GM19468 (cell line): ENCODE results near the gene CACNA2D2.

Source experiments
- ATAC-seq: cut with Tn5 transposase; IDR thresholded peaks from one replicate; pipeline ENCODE4 v1.9.1; 2021; ENCODE audit warnings: mild to moderate bottlenecking, moderate library complexity, moderate number of reproducible peaks; ENCODE audit not compliant: unreplicated experiment; ENCODE audit errors: extremely low read depth

Gene CACNA2D2

GRCh38 chr3:50354186-50354764 lies 149.2 kb downstream of the CACNA2D2 start:
- no peak for ATAC-seq

GRCh38 chr3:50353245-50354004 lies 150.0 kb downstream of the CACNA2D2 start:
- no peak for ATAC-seq

- no peak for ATAC-seq
These were observed 150.7 kb downstream of the CACNA2D2 start for GRCh38 chr3:50352781-50353180.

GRCh38 chr3:50351323-50351697 lies 152.1 kb downstream of the CACNA2D2 start:
- no peak for ATAC-seq

GRCh38 chr3:50350527-50351322 lies 152.7 kb downstream of the CACNA2D2 start, which contains the start of the genes CYB561D2 and NPRL2:
Gene CYB561D2 (plus strand): TSS chr3:50350862. CDS start chr3:50351434, 572 bp downstream.
Gene NPRL2 (minus strand): TSS chr3:50350775. CDS start chr3:50350652, 123 bp downstream.
- ATAC-seq: peak; percentile 78

GRCh38 chr3:50350213-50350526 lies 153.3 kb downstream of the CACNA2D2 start:
- ATAC-seq: peak; percentile 3

- ATAC-seq: no peak
These were observed 156.1 kb downstream of the CACNA2D2 start for GRCh38 chr3:50347187-50347813.

GRCh38 chr3:50345586-50346234 lies 157.7 kb downstream of the CACNA2D2 start, which contains the start of gene ZMYND10:
Gene ZMYND10 (minus strand): TSS chr3:50345732. CDS start chr3:50345579, 153 bp downstream.
- ATAC-seq: no peak

GRCh38 chr3:50345008-50345407 lies 158.4 kb downstream of the CACNA2D2 start:
- no peak for ATAC-seq

- no peak for ATAC-seq
These were observed 160.4 kb downstream of the CACNA2D2 start for GRCh38 chr3:50342813-50343633.

- no peak for ATAC-seq
These were observed 161.3 kb downstream of the CACNA2D2 start for GRCh38 chr3:50341996-50342650.

GRCh38 chr3:50341537-50341936 lies 161.9 kb downstream of the CACNA2D2 start:
- no peak for ATAC-seq

GRCh38 chr3:50340448-50341329 lies 162.7 kb downstream of the CACNA2D2 start, which contains the start of gene RASSF1:
Gene RASSF1 (minus strand): TSS chr3:50340836. CDS start chr3:50340805, 31 bp downstream.
- ATAC-seq: no peak

GRCh38 chr3:50340147-50340447 lies 163.3 kb downstream of the CACNA2D2 start:
- no peak for ATAC-seq

- ATAC-seq: no peak
These were observed 163.8 kb downstream of the CACNA2D2 start for GRCh38 chr3:50339485-50340146.

- no peak for ATAC-seq
These were observed 164.5 kb downstream of the CACNA2D2 start for GRCh38 chr3:50338965-50339364.

- ATAC-seq: peak; percentile 64
These were observed 166.1 kb downstream of the CACNA2D2 start for GRCh38 chr3:50337175-50337861.
